Thyroid gland (tissue), 4 donors: ENCODE results near the gene SLC52A3.

Experiments
- POLR2A ChIP-seq, 2 donors: fragments of 450-650 bp; IDR thresholded peaks; one replicate each; pipeline ENCODE4 v1.6.1; 2017; ENCODE audit warnings: antibody characterized with exemption in 2 of 2, mild to moderate bottlenecking in 2 of 2, moderate library complexity in 1 of 2
- TF ChIP-seq, protein P1 (sequence below), 6 experiments: fragments of 200-600 bp in 3 of 6; fragments of 450-650 bp in 3 of 6; sonication (generic) in 3 of 6; IDR thresholded peaks; one replicate each; pipeline ENCODE4 v1.5.1; 2016 to 2019; ENCODE audit warnings: antibody characterized with exemption in 6 of 6, mild to moderate bottlenecking in 2 of 6, inconsistent platforms in 1 of 6, moderate library complexity in 1 of 6

DNA sequence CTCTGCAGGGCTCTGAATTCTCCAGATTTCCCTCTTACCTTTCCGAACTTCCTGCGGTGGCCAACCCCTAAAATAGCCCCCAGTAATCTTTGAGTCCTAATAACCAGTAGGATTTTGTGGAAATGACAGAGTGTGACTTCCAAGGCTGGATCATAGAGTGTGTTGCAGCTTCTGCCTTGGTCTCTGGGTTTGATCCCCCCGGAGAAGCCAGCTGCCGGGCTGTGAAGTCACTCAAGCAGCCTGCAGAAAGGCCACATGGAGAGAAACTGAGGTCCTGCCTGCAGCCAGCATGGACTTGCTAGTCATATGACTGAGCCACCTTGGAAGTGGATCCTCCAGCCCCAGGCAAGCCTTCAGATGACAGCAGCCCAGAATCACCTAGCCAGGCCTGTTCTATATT is 46.4 kb downstream of the SLC52A3 start:
- TF ChIP-seq, protein P1, sequence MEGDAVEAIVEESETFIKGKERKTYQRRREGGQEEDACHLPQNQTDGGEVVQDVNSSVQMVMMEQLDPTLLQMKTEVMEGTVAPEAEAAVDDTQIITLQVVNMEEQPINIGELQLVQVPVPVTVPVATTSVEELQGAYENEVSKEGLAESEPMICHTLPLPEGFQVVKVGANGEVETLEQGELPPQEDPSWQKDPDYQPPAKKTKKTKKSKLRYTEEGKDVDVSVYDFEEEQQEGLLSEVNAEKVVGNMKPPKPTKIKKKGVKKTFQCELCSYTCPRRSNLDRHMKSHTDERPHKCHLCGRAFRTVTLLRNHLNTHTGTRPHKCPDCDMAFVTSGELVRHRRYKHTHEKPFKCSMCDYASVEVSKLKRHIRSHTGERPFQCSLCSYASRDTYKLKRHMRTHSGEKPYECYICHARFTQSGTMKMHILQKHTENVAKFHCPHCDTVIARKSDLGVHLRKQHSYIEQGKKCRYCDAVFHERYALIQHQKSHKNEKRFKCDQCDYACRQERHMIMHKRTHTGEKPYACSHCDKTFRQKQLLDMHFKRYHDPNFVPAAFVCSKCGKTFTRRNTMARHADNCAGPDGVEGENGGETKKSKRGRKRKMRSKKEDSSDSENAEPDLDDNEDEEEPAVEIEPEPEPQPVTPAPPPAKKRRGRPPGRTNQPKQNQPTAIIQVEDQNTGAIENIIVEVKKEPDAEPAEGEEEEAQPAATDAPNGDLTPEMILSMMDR (IDR thresholded peaks at IDR 0.05): no peak
- no peak for TF ChIP-seq POLR2A (IDR thresholded peaks at IDR 0.05)
